Natural killer cell (primary cell): Measurements from ENCODE around the gene GPRIN3. TPM values are rescaled to one million over a fixed set of nuclear protein-coding genes. Genes with fewer than 3 reads are reported as not detected.
A peak's percentile ranks its signal among the peaks of the same experiment; 100 is the strongest.

Experiments used
- ATAC-seq, 3 donors: fragments of 150-1000 bp in 2 of 3; fragments of 200-7000 bp in 1 of 3; cut with Tn5 transposase; 1 replicate in 1 of 3; 2 replicates in 2 of 3; pipeline ENCODE4 v1.10.0; 2021; ENCODE audit warnings: mild to moderate bottlenecking in 2 of 3, moderate library complexity in 2 of 3
- DNase-seq, 2 donors: peaks; one replicate each; pipeline versions ENCODE4 v3.0.0 to v3.0.0-alpha.2; 2013 to 2021; ENCODE audit warnings: mixed read lengths in 1 of 2
- H3K27ac ChIP-seq: one replicate; pipeline ENCODE4 v1.5.1; 2013; ENCODE audit warnings: mild to moderate bottlenecking, low read length
- H3K27me3 ChIP-seq: one replicate; pipeline ENCODE4 v1.6.1; 2013; ENCODE audit warnings: low read length; ENCODE audit not compliant: control insufficient read depth, insufficient read depth
- H3K36me3 ChIP-seq: one replicate; pipeline ENCODE4 v1.6.1; 2013; ENCODE audit warnings: low read length; ENCODE audit not compliant: control insufficient read depth, insufficient read depth
- H3K4me1 ChIP-seq: one replicate; pipeline ENCODE4 v1.6.1; 2013; ENCODE audit warnings: low read length; ENCODE audit not compliant: control insufficient read depth, insufficient read depth
- H3K4me3 ChIP-seq: one replicate; pipeline ENCODE4 v1.5.1; 2013; ENCODE audit warnings: low read length
- H3K9me3 ChIP-seq: one replicate; pipeline ENCODE4 v1.6.1; 2013; ENCODE audit warnings: low read length; ENCODE audit not compliant: control insufficient read depth, insufficient read depth
- H3K27ac Mint-ChIP-seq, 2 donors: one replicate each; pipeline ENCODE4 v1.8.0; 2022; ENCODE audit warnings: mild to moderate bottlenecking in 2 of 2, mixed read lengths in 2 of 2, moderate library complexity in 1 of 2
- H3K27me3 Mint-ChIP-seq, 2 donors: one replicate each; pipeline ENCODE4 v1.8.0; 2022; ENCODE audit warnings: low read depth in 2 of 2, mixed read lengths in 2 of 2
- H3K36me3 Mint-ChIP-seq: one replicate; pipeline ENCODE4 v1.8.0; 2022; ENCODE audit warnings: mixed read lengths
- H3K4me1 Mint-ChIP-seq, 2 donors: one replicate each; pipeline ENCODE4 v1.8.0; 2022; ENCODE audit warnings: mixed read lengths in 2 of 2
- H3K4me3 Mint-ChIP-seq: one replicate; pipeline ENCODE4 v1.8.0; 2022; ENCODE audit warnings: mild to moderate bottlenecking, moderate library complexity, mixed read lengths
- H3K9me3 Mint-ChIP-seq, 2 donors: one replicate each; pipeline ENCODE4 v1.8.0; 2022; ENCODE audit warnings: mixed read lengths in 2 of 2
- CTCF ChIP-seq: fragments of 200-600 bp; IDR thresholded peaks from one replicate; pipeline ENCODE4 v1.8.0; 2022; ENCODE audit warnings: antibody characterized with exemption
- WGBS: methylation state at CpG from one replicate; pipeline ENCODE4 v1.1.7; 2013; ENCODE audit warnings: missing lambda C conversion rate; ENCODE audit not compliant: insufficient coverage; 5-methylcytosine and 5-hydroxymethylcytosine counted together
- intact Hi-C: fragments of 100-400 bp; cut with micrococcal nuclease; formaldehyde crosslinking; loops from one replicate; pipeline ENCODE4 v1.14.2; 2022
- total RNA-seq, 4 donors: library from RNA; stranded (reverse); fragments of 120-200 nt in 1 of 4; gene quantifications; one replicate each; pipeline versions ENCODE4 v1.2.3 to v1.2.4, GENCODE V29; 2013 to 2022

Gene GPRIN3
- total RNA-seq, 3 donors from 2014 or later (not counting 1 experiment from before 2014, with no cell fraction given) = 48.3 to 50.7 (median 48.5) TPM

DNA sequence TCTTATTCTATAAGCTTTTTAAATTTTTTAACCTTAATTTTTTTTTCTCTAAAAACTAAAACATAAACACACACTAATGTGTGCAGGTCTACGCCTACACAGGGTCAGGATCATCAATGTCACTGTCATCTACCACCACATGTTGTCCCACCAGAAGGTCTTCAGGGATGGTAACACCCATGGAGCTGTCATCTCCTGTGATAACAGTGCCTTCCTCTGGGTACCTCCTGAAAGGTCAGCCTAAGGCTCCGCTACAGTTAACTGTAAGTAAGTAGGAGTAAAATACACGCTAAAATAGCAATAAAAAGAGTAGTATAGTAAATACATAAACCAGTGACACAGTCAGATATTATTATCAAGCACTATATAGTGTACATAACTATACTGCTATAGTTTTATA is 45.9 kb upstream of the GPRIN3 start:
- WGBS = 91% methylated on average over 2 of the region's 3 CpGs
- H3K36me3 Mint-ChIP-seq = no peaks in the 10 kb centered on the region

GRCh38 chr4:89352541-89352940 is 44.9 kb upstream of the GPRIN3 start:
- no peak overlapping the region for H3K27ac Mint-ChIP-seq
- H3K36me3 Mint-ChIP-seq = peaks cover 6% of the 10 kb centered on the region
- DNase-seq (no peak), ATAC-seq (no peak)
- intact Hi-C loops = no loop called here
- Histone ChIP-seq H3K27ac (no peak overlapping the region), H3K9me3 (peaks cover 5% of the 10 kb centered on the region), H3K27me3 (no peaks in the 10 kb centered on the region), H3K4me1 (no peaks in the 10 kb centered on the region), H3K36me3 (no peaks in the 10 kb centered on the region), H3K4me3 (no peak overlapping the region)
- WGBS = 100% methylated on average over 1 of the region's 1 CpG
- no peak overlapping the region for H3K4me3 Mint-ChIP-seq
- no peak for TF ChIP-seq CTCF
- peaks cover 3 to 4% of the 10 kb centered on the region in 2 donors for H3K9me3 Mint-ChIP-seq
- no peaks in the 10 kb centered on the region for H3K4me1 Mint-ChIP-seq
- peaks cover 0 to 12% of the 10 kb centered on the region in 2 donors for H3K27me3 Mint-ChIP-seq

More for the DNA sequence above, 45.9 kb upstream of the GPRIN3 start:
- Histone ChIP-seq H3K27me3 (no peaks in the 10 kb centered on the region), H3K4me1 (no peaks in the 10 kb centered on the region), H3K36me3 (no peaks in the 10 kb centered on the region), H3K4me3 (no peak overlapping the region), H3K27ac (no peak overlapping the region), H3K9me3 (no peaks in the 10 kb centered on the region)
- Mint-ChIP-seq H3K4me3 (no peak overlapping the region), H3K9me3 (no peaks in the 10 kb centered on the region), H3K27ac (no peak overlapping the region), H3K4me1 (no peaks in the 10 kb centered on the region), H3K27me3 (peaks cover 0 to 15% of the 10 kb centered on the region in 2 donors)
- DNase-seq (peak in 1 of 2 donors; percentile 36), ATAC-seq (peak in 1 of 3 donors; percentile 45)
- intact Hi-C loops = no loop called here
- no peak for TF ChIP-seq CTCF

DNA sequence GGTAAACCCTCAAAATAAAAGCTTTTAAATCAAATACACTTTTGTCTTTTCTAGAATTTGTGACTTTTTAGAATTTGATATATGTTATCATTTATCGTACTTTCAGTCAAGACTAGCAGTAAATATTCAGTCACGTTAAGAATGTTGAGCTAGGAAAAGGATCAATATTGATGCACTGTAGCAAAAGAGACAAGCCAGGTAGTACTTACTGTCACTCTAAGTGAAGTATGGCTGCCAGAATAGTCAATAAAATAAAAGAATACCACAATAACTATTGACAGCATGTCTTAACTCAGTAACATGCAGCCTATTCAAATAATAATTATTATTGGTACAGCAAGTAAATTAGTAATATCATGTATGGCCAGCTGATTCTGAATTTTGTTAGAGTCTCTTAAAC is 43.6 kb upstream of the GPRIN3 start:
- no peak overlapping the region for H3K27ac Mint-ChIP-seq
- Histone ChIP-seq H3K36me3 (no peaks in the 10 kb centered on the region), H3K27ac (no peak overlapping the region), H3K27me3 (no peaks in the 10 kb centered on the region), H3K4me1 (no peaks in the 10 kb centered on the region), H3K9me3 (peaks cover 7% of the 10 kb centered on the region), H3K4me3 (no peak overlapping the region)
- H3K9me3 Mint-ChIP-seq = peaks cover 6 to 10% of the 10 kb centered on the region in 2 donors
- H3K4me1 Mint-ChIP-seq = no peaks in the 10 kb centered on the region
- 100% methylated on average over 2 of the region's 2 CpGs for WGBS
- peaks cover 13% of the 10 kb centered on the region for H3K36me3 Mint-ChIP-seq
- intact Hi-C loops = no loop called here
- DNase-seq = no peak
- no peak for ATAC-seq
- H3K4me3 Mint-ChIP-seq = no peak overlapping the region
- H3K27me3 Mint-ChIP-seq = no peaks in the 10 kb centered on the region
- no peak for TF ChIP-seq CTCF

DNA sequence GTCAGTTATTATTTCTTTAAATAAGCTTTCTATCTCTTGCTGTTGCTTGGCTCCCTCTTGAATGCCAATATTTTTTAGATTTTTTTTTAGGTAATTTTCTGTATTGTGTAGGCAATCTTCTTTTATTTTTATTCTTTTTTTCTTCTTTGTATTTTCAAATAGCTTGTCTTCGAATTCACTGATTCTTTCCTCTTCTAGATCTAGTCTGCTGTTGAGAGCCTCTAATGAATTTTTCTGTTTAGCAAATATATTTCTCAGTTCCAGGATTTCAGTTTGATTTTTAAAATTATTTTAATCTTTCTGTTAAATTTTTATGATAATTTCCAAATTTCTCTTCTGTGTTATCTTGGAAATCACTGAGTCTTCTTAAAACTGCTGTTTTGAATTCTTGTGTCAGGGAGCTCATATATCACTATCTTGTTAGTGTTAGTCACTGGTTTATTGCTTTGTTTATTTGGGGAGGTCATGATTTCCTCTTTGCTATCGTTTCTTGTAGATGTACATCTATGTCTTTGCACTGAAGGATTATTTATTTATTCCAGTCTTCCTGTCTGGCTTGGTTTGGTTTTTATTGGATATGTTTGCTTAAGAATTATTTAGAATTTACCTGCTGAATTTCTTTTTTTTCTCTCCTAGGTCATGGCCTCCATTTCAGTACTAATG is 39.9 kb upstream of the GPRIN3 start:
- no peaks in the 10 kb centered on the region for H3K36me3 ChIP-seq
- intact Hi-C loops = no loop called here
- peaks cover 7% of the 10 kb centered on the region for H3K9me3 ChIP-seq
- ATAC-seq (no peak), DNase-seq (no peak)
- no CpG with 5 or more reads among the region's 2 CpGs for WGBS
- Mint-ChIP-seq H3K4me1 (no peaks in the 10 kb centered on the region), H3K27me3 (peaks cover 0 to 6% of the 10 kb centered on the region in 2 donors), H3K27ac (no peak overlapping the region), H3K4me3 (no peak overlapping the region), H3K9me3 (peaks cover 6 to 10% of the 10 kb centered on the region in 2 donors), H3K36me3 (peaks cover 13% of the 10 kb centered on the region)
- no peaks in the 10 kb centered on the region for H3K4me1 ChIP-seq
- no peak overlapping the region for H3K4me3 ChIP-seq
- no peak overlapping the region for H3K27ac ChIP-seq
- H3K27me3 ChIP-seq = no peaks in the 10 kb centered on the region
- TF ChIP-seq CTCF = no peak
